GM12878 (cell line): ENCODE results near the gene BIN1. TPM values are rescaled to one million over a fixed set of nuclear protein-coding genes. Genes with fewer than 3 reads are reported as not detected.
A peak's percentile ranks its signal among the peaks of the same experiment; 100 is the strongest.

Experiments
- ATAC-seq: fragments of 200-7000 bp; cut with Tn5 transposase; 3 replicates; pipeline ENCODE4 v1.9.1; 2020; ENCODE audit warnings: mild to moderate bottlenecking, moderate library complexity
- BruUV-seq: library from RNA; stranded (reverse); fragments of 400-500 nt; replicated peaks from 2 replicates; lab custom pipeline; 2021; lab: Mats Ljungman, UMichigan
- CTCF ChIA-PET: fragments of 300-600 bp; sonication (Branson Sonifier 250); formaldehyde crosslinking; extraction: SDS; loops from one replicate; lab custom pipeline; 2021; ENCODE audit warnings: inconsistent platforms; lab: Yijun Ruan, JAX
- POLR2A ChIA-PET: fragments of 350-600 bp; formaldehyde crosslinking; extraction: SDS; loops from one replicate; lab custom pipeline; 2021; ENCODE audit warnings: inconsistent platforms; lab: Charles Lee
- RAD21 ChIA-PET: fragments of 300-600 bp; sonication (Branson Sonifier 250); formaldehyde crosslinking; loops from one replicate; lab custom pipeline; 2023; ENCODE audit warnings: antibody characterized with exemption; ENCODE audit not compliant: unreplicated experiment; lab: Charles Lee
- SMC1A ChIA-PET: fragments of 300-600 bp; sonication (Branson Sonifier 250); formaldehyde crosslinking; loops from one replicate; lab custom pipeline; 2023; ENCODE audit not compliant: unreplicated experiment, uncharacterized antibody; lab: Charles Lee
- DNase-seq: peaks from one replicate; pipeline ENCODE4 v3.0.0-alpha.2; 2011; ENCODE audit warnings: low read depth, low spot score
- FAIRE-seq: peaks from 3 replicates; lab custom pipeline; 2011; peaks lifted over from hg19 to GRCh38; lab: Jason Lieb, UNC
- H2AFZ ChIP-seq: 2 replicates; pipeline ENCODE4 v1.6.0; 2011; ENCODE audit warnings: low read depth, low read length, control low read depth; ENCODE audit not compliant: control insufficient read depth
- H3K27ac ChIP-seq: 2 replicates; pipeline ENCODE4 v1.5.1; 2011; ENCODE audit warnings: control low read depth; ENCODE audit not compliant: control insufficient read depth, insufficient read depth
- H3K27me3 ChIP-seq, 2 experiments: replicated peaks in 1 of 2; 2 replicates each; pipeline versions ENCODE4 v1.6.0 to v1.6.1; 2011; ENCODE audit warnings: low read length in 1 of 2; ENCODE audit not compliant: control insufficient read depth in 2 of 2, insufficient read depth in 2 of 2
- H3K36me3 ChIP-seq, 2 experiments: 2 replicates each; pipeline ENCODE4 v1.5.1; 2011; ENCODE audit warnings: low read length in 1 of 2; ENCODE audit not compliant: control insufficient read depth in 2 of 2, insufficient read depth in 2 of 2
- H3K4me1 ChIP-seq: 2 replicates; pipeline ENCODE4 v1.6.1; 2011; ENCODE audit warnings: mild to moderate bottlenecking, low read length, moderate library complexity, mixed read lengths; ENCODE audit not compliant: control insufficient read depth, insufficient read depth
- H3K4me2 ChIP-seq: 2 replicates; pipeline ENCODE4 v1.6.0; 2011; ENCODE audit warnings: control low read depth; ENCODE audit not compliant: control insufficient read depth, insufficient read depth
- H3K4me3 ChIP-seq: fragments of 200-600 bp; sonication (generic); 2 replicates; pipeline ENCODE4 v1.5.1; 2016
- H3K79me2 ChIP-seq: 2 replicates; pipeline ENCODE4 v1.6.0; 2011; ENCODE audit warnings: low read length; ENCODE audit not compliant: control insufficient read depth, insufficient read depth
- H3K9ac ChIP-seq: 2 replicates; pipeline ENCODE4 v1.8.0; 2011; ENCODE audit warnings: low read length, control low read depth, mixed read lengths; ENCODE audit not compliant: control insufficient read depth, insufficient read depth
- H3K9me3 ChIP-seq: replicated peaks from 3 replicates; pipeline ENCODE4 v1.5.1; 2011; ENCODE audit warnings: mild to moderate bottlenecking, low read length; ENCODE audit not compliant: control insufficient read depth, insufficient read depth
- H4K20me1 ChIP-seq: 2 replicates; pipeline ENCODE4 v1.6.0; 2011; ENCODE audit not compliant: control insufficient read depth, insufficient read depth
- BACH1 ChIP-seq: fragments of 450-650 bp; IDR thresholded peaks from 2 replicates; pipeline ENCODE4 v1.6.1; 2017; ENCODE audit warnings: mild to moderate bottlenecking, borderline replicate concordance
- CHD1 ChIP-seq: IDR thresholded peaks from 2 replicates; pipeline ENCODE4 v1.6.1; 2012; ENCODE audit warnings: low read depth, low read length, improper control_type of control experiment
- EED ChIP-seq: sonication (generic); IDR thresholded peaks from 2 replicates; pipeline ENCODE4 v1.6.1; 2016; ENCODE audit warnings: antibody characterized with exemption, low read depth
- IKZF2 ChIP-seq, 2 experiments: fragments of 450-650 bp; IDR thresholded peaks; 2 replicates each; pipeline ENCODE4 v1.6.1; 2017; ENCODE audit warnings: mild to moderate bottlenecking in 2 of 2, moderate library complexity in 2 of 2
- MXI1 ChIP-seq: fragments of 150-350 bp; IDR thresholded peaks from 2 replicates; pipeline ENCODE4 v1.6.1; 2011; ENCODE audit warnings: low read depth, mild to moderate bottlenecking, inconsistent platforms, low read length, improper control_type of control experiment
- NR2C2 ChIP-seq: IDR thresholded peaks from 2 replicates; pipeline ENCODE4 v1.6.1; 2011; ENCODE audit warnings: borderline replicate concordance, low read depth; ENCODE audit not compliant: control insufficient read depth, insufficient read length
- ZSCAN29 ChIP-seq: fragments of 450-650 bp; IDR thresholded peaks from 2 replicates; pipeline ENCODE4 v1.6.1; 2017; ENCODE audit warnings: mild to moderate bottlenecking, moderate library complexity
- WGBS: methylation state at CpG from one replicate; pipeline ENCODE4 v1.1.6; 2016; ENCODE audit warnings: low lambda C conversion rate; ENCODE audit not compliant: insufficient replicate concordance, insufficient coverage; ENCODE audit errors: missing lambda C conversion rate; 5-methylcytosine and 5-hydroxymethylcytosine counted together
- in situ Hi-C: fragments of 300-500 bp; cut with MboI; formaldehyde crosslinking; loops from 9 replicates; pipeline ENCODE4 v1.14.3; 2018; ENCODE audit warnings: mixed read lengths
- intact Hi-C: fragments of 100-400 bp; cut with micrococcal nuclease; formaldehyde crosslinking; loops from one replicate; pipeline ENCODE4 v1.14.2; 2022; ENCODE audit not compliant: unreplicated experiment
- polyA plus RNA-seq, 11 experiments: library from polyadenylated mRNA; depleted of rRNA in 4 of 11; unstranded in 6 of 11; stranded (reverse) in 5 of 11; fragments of >200 nt; fragmentation: Nextera tagmentation in 4 of 11; fragmentation: Illumina TruSeq in 1 of 11; extraction: Ambion mirVana in 4 of 11; extraction: Trizol in 1 of 11; gene quantifications; 1 replicate in 1 of 11; 2 replicates in 10 of 11; pipeline versions ENCODE4 v1.2.1 to v1.2.3, GENCODE V29; 2011 to 2016; ENCODE audit warnings: inconsistent platforms in 2 of 11, missing spikeins in 2 of 11, low read depth in 1 of 11
- total RNA-seq, 4 experiments: library from RNA; depleted of rRNA in 3 of 4; stranded (reverse); fragments of >200 nt in 3 of 4; fragmentation: Illumina TruSeq in 1 of 4; extraction: Trizol in 1 of 4; gene quantifications; 2 replicates each; pipeline versions ENCODE4 v1.2.1 to v1.2.3, GENCODE V29; 2013 to 2021
- TF ChIP-seq, protein P1 (sequence below): fragments of 450-650 bp; IDR thresholded peaks from 2 replicates; pipeline ENCODE4 v1.6.1; 2017; ENCODE audit warnings: low read depth, mild to moderate bottlenecking, moderate library complexity
- TF ChIP-seq, protein P2 (sequence below): fragments of 450-650 bp; IDR thresholded peaks from 2 replicates; pipeline ENCODE4 v1.6.1; 2017; ENCODE audit warnings: borderline replicate concordance

The BIN1 gene
- total and polyA plus RNA-seq, 10 of the 15 experiments (the other 5 are each of a cell fraction or from before 2014, with no cell fraction given), result 0.32 to 21.3 (median 11.2) TPM

DNA sequence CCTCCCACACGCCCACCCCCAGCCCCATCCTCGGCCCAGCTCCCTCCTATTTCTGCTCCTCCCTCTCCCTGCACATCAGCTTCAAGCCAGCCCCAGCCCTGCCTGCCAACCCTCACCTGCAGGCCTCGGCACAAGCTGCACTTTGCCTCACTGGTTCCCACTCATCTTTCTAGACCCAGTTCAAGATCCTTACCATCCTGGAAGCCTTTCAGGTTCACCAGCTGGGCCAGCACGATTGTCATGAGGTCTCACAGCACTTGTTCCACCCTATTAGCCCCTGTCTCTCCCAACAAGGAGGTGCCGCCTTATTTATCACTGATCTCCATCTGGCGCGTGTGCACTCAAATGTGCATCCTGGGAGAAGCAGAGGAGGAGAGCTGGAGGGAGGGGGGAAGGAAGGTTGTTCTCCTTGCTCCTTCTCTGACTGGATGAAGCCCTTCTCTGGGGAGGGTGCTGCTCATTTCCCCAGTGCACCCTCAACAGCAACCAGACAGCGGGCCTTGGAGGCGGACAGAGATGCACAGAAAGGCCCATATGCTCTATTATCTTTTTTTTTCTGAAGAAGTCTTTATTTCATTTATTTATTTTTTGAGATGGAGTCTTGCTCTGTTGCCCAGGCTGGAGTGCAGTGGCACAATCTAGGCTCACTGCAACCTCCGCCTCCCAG, 15.5 kb upstream of the BIN1 start (continued):
- TF ChIP-seq BACH1 (no peak), EED (no peak)
- TF ChIP-seq, all 136 proteins: peak for 0

DNA sequence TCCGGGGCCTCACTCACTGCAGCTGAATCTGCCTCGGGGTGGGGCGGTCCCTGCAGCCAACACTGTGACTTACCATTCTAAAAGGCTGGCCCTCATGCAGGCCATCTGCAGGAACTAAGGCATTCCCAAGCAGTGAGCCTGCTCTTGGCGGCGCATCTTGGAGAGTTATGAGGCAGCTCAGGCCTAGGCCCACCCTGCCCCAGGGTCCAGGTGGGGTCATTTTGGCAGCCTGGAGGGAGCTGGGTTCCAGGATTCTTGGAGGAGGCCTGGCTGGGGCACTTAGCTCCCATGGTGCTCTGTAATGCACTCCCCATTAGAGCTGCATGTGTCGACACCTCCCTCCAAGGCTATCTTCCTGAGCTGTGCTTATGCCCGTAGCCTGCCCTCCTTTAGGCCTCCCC, 14.8 kb upstream of the BIN1 start:
- Histone ChIP-seq H3K36me3 (no peaks in the 10 kb centered on the region), H3K4me1 (no peaks in the 10 kb centered on the region), H3K9me3 (no peaks in the 10 kb centered on the region), H4K20me1 (no peaks in the 10 kb centered on the region), H2AFZ (no peak overlapping the region), H3K79me2 (no peaks in the 10 kb centered on the region), H3K27me3 (no peaks in the 10 kb centered on the region), H3K4me3 (no peak overlapping the region), H3K27ac (no peak overlapping the region), H3K4me2 (no peak overlapping the region), H3K9ac (no peak overlapping the region)
- ATAC-seq, result peak; percentile 17; the same call in 2 of the 3 replicates
- BruUV-seq, result no TSS peak
- 29% methylated on average over 7 of the region's 7 CpGs for WGBS
- ChIA-PET RAD21 (no interaction called here), POLR2A (no interaction called here), SMC1A (no interaction called here), CTCF (no interaction called here)
- no peak for FAIRE-seq
- intact Hi-C loops (no loop called here), in situ Hi-C loops (no loop called here)
- TF ChIP-seq NR2C2, result no peak
- TF ChIP-seq ZSCAN29, result no peak
- TF ChIP-seq, protein P1, sequence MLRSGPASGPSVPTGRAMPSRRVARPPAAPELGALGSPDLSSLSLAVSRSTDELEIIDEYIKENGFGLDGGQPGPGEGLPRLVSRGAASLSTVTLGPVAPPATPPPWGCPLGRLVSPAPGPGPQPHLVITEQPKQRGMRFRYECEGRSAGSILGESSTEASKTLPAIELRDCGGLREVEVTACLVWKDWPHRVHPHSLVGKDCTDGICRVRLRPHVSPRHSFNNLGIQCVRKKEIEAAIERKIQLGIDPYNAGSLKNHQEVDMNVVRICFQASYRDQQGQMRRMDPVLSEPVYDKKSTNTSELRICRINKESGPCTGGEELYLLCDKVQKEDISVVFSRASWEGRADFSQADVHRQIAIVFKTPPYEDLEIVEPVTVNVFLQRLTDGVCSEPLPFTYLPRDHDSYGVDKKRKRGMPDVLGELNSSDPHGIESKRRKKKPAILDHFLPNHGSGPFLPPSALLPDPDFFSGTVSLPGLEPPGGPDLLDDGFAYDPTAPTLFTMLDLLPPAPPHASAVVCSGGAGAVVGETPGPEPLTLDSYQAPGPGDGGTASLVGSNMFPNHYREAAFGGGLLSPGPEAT, result no peak
- TF ChIP-seq, protein P2, sequence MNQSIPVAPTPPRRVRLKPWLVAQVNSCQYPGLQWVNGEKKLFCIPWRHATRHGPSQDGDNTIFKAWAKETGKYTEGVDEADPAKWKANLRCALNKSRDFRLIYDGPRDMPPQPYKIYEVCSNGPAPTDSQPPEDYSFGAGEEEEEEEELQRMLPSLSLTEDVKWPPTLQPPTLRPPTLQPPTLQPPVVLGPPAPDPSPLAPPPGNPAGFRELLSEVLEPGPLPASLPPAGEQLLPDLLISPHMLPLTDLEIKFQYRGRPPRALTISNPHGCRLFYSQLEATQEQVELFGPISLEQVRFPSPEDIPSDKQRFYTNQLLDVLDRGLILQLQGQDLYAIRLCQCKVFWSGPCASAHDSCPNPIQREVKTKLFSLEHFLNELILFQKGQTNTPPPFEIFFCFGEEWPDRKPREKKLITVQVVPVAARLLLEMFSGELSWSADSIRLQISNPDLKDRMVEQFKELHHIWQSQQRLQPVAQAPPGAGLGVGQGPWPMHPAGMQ, result no peak
- no peak for TF ChIP-seq MXI1
- no peak for TF ChIP-seq CHD1
- TF ChIP-seq IKZF2 (IDR thresholded peaks at IDR 0.05), result no peak
- no peak for DNase-seq
